Right lobe of liver (tissue), 6 donors: ENCODE measurements around the gene GSS. TPM values are rescaled to one million over a fixed set of nuclear protein-coding genes. Genes with fewer than 3 reads are reported as not detected.

ENCODE experiments used
- ATAC-seq, 4 donors: fragments of 200-7000 bp; cut with Tn5 transposase; one replicate each; pipeline ENCODE4 v1.9.1; 2020; ENCODE audit warnings: mild to moderate bottlenecking in 4 of 4, moderate library complexity in 4 of 4
- DNase-seq, 3 donors: peaks; one replicate each; pipeline ENCODE4 v3.0.0-alpha.2; 2020
- H3K27ac ChIP-seq, 3 donors: fragments of 200-600 bp; one replicate each; pipeline ENCODE4 v1.8.0; 2022
- H3K27me3 ChIP-seq, 2 donors: fragments of 200-600 bp; one replicate each; pipeline ENCODE4 v1.8.0; 2022
- H3K36me3 ChIP-seq, 4 donors: fragments of 200-600 bp; sonication (generic) in 1 of 4; one replicate each; pipeline versions ENCODE4 v1.5.1 to v1.8.0; 2017 to 2022; ENCODE audit warnings: control low read depth in 1 of 4
- H3K4me1 ChIP-seq, 4 donors: fragments of 200-600 bp; sonication (generic) in 1 of 4; one replicate each; pipeline versions ENCODE4 v1.5.1 to v1.8.0; 2017 to 2022; ENCODE audit warnings: control low read depth in 1 of 4
- H3K4me3 ChIP-seq, 3 donors: fragments of 200-600 bp; one replicate each; pipeline ENCODE4 v1.8.0; 2022
- H3K9me3 ChIP-seq, 4 donors: fragments of 200-600 bp; sonication (generic) in 1 of 4; one replicate each; pipeline versions ENCODE4 v1.5.1 to v1.8.0; 2017 to 2022; ENCODE audit warnings: control low read depth in 1 of 4
- POLR2A ChIP-seq: fragments of 450-650 bp; IDR thresholded peaks from one replicate; pipeline ENCODE4 v1.6.1; 2017; ENCODE audit warnings: antibody characterized with exemption, mild to moderate bottlenecking
- WGBS: methylation state at CpG from one replicate; pipeline ENCODE4 v1.1.6; 2018; ENCODE audit warnings: low coverage, low lambda C conversion rate; ENCODE audit not compliant: insufficient coverage; ENCODE audit errors: missing lambda C conversion rate; 5-methylcytosine and 5-hydroxymethylcytosine counted together
- intact Hi-C, 2 donors: fragments of 100-400 bp; cut with DNase I; formaldehyde crosslinking; loops; one replicate each; pipeline versions ENCODE4 v1.11.2 to v1.14.1; 2022
- total RNA-seq, 6 experiments: library from RNA; depleted of rRNA in 2 of 6; stranded (reverse); fragments of >200 nt in 2 of 6; fragmentation: NEBNext Ultra II Directional in 3 of 6; extraction: Animal tissue kit (Norgen Biotek cat#: 25700) in 3 of 6; gene quantifications; one replicate each; pipeline versions ENCODE4 v1.1.0 to v1.2.4, GENCODE V29; 2016 to 2023
- TF ChIP-seq, protein P1 (sequence below), 4 donors: fragments of 200-600 bp in 3 of 4; fragments of 450-650 bp in 1 of 4; IDR thresholded peaks; one replicate each; pipeline versions ENCODE4 v1.5.1 to v1.8.0; 2016 to 2022; ENCODE audit warnings: antibody characterized with exemption in 4 of 4, mild to moderate bottlenecking in 2 of 4
- donor health status: DM: no; HTN: yes; CAD: no.
- donor health status: DM: no; HTN: no; CAD: no.
- donor health status: DM: no; HTN: no; CAD: no.
- donor health status: DM: no; HTN: yes; CAD: no.
- donor health status: DM: no; HTN: yes; CAD: no.

GSS gene
- total RNA-seq, 6 experiments from 2014 or later: 25.9 to 63.6 (median 31.7) TPM

- Histone ChIP-seq H3K36me3 (no peaks in the 10 kb centered on the region), H3K27ac (no peak overlapping the region), H3K4me3 (no peak overlapping the region), H3K4me1 (no peaks in the 10 kb centered on the region), H3K27me3 (no peaks in the 10 kb centered on the region), H3K9me3 (no peaks in the 10 kb centered on the region)
- ATAC-seq (no peak), DNase-seq (peak in 1 of 3 donors; percentile 12)
- intact Hi-C loops: no loop called here
- WGBS: 72% methylated on average over 16 of the region's 42 CpGs
- TF ChIP-seq POLR2A: no peak
- TF ChIP-seq, protein P1, sequence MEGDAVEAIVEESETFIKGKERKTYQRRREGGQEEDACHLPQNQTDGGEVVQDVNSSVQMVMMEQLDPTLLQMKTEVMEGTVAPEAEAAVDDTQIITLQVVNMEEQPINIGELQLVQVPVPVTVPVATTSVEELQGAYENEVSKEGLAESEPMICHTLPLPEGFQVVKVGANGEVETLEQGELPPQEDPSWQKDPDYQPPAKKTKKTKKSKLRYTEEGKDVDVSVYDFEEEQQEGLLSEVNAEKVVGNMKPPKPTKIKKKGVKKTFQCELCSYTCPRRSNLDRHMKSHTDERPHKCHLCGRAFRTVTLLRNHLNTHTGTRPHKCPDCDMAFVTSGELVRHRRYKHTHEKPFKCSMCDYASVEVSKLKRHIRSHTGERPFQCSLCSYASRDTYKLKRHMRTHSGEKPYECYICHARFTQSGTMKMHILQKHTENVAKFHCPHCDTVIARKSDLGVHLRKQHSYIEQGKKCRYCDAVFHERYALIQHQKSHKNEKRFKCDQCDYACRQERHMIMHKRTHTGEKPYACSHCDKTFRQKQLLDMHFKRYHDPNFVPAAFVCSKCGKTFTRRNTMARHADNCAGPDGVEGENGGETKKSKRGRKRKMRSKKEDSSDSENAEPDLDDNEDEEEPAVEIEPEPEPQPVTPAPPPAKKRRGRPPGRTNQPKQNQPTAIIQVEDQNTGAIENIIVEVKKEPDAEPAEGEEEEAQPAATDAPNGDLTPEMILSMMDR (IDR thresholded peaks at IDR 0.05): no peak
Observed at GRCh38 chr20:34979366-34980153, 24.0 kb upstream of the GSS start.

DNA sequence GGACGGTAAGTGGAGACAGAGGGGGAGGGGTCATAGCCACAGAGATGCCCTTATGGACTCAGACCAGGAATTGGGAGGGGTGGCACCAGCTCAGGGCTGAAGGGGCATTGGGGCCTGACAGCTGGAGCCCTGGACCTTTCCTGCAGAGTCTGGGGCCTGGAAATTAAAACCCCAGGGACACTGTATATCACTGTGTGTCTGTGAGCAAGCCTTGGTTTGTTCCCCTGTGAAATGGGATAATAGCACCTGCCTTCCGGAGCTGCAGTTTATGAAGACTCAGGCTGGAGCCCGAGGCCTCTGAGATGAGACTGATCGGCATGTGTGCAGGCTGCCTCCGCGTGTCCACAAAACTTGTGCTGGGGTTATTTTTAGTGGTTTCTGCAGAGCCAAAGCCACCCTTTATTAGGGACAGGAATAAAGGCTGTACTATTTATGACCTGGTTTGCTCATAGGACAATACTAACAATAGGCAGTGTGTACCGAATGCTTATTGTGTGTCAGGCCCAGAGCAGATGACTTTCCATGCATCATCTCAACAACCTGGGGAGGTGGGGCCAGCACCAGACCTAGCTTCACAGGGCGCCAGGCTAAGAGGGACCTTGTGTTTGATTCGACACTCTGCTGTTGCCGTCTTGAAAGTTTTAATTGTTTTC is 22.6 kb upstream of the GSS start:
- TF ChIP-seq, protein P1 (IDR thresholded peaks at IDR 0.05): no peak
- TF ChIP-seq POLR2A: no peak
- no peaks in the 10 kb centered on the region for H3K27me3 ChIP-seq
- H3K4me1 ChIP-seq: no peaks in the 10 kb centered on the region
- ATAC-seq (no peak), DNase-seq (no peak)
- no peaks in the 10 kb centered on the region for H3K9me3 ChIP-seq
- intact Hi-C loops: no loop called here
- no peaks in the 10 kb centered on the region for H3K36me3 ChIP-seq
- WGBS: 81% methylated on average over 6 of the region's 10 CpGs
- H3K4me3 ChIP-seq: no peak overlapping the region
- H3K27ac ChIP-seq: no peak overlapping the region

- no peaks in the 10 kb centered on the region for H3K4me1 ChIP-seq
- peak in 1 of 4 donors; percentile 8 for ATAC-seq
- no peak overlapping the region for H3K27ac ChIP-seq
- H3K27me3 ChIP-seq: no peaks in the 10 kb centered on the region
- intact Hi-C loops: no loop called here
- DNase-seq: no peak
- WGBS: 38% methylated on average over 9 of the region's 17 CpGs
- H3K4me3 ChIP-seq: no peak overlapping the region
- TF ChIP-seq, protein P1 (IDR thresholded peaks at IDR 0.05): no peak
- no peak for TF ChIP-seq POLR2A
- no peaks in the 10 kb centered on the region for H3K36me3 ChIP-seq
- H3K9me3 ChIP-seq: no peaks in the 10 kb centered on the region
Observed at GRCh38 chr20:34977365-34978091, 21.9 kb upstream of the GSS start.

GRCh38 chr20:34976286-34976685 is 20.7 kb upstream of the GSS start:
- intact Hi-C loops: no loop called here
- TF ChIP-seq POLR2A: no peak
- TF ChIP-seq, protein P1 (IDR thresholded peaks at IDR 0.05): no peak

More at GRCh38 chr20:34976286-34976685, 20.7 kb upstream of the GSS start:
- no peaks in the 10 kb centered on the region for H3K36me3 ChIP-seq
- H3K4me3 ChIP-seq: no peak overlapping the region
- H3K27ac ChIP-seq: no peak overlapping the region
- peak in 1 of 3 donors; percentile 20 for DNase-seq
- no peaks in the 10 kb centered on the region for H3K27me3 ChIP-seq
- H3K4me1 ChIP-seq: no peaks in the 10 kb centered on the region
- ATAC-seq: no peak
- WGBS: 86% methylated on average over 4 of the region's 12 CpGs
- H3K9me3 ChIP-seq: no peaks in the 10 kb centered on the region
